KMS-11 (cell line): ENCODE measurements around the gene SERINC2.

Experiments used
- H2AFZ ChIP-seq: fragments of 200-600 bp; sonication (generic); 2 replicates; pipeline ENCODE4 v1.6.1; 2016; ENCODE audit warnings: antibody characterized with exemption, mixed run types, low read depth
- H3K27ac ChIP-seq: fragments of 200-600 bp; sonication (generic); 2 replicates; pipeline ENCODE4 v1.6.1; 2016; ENCODE audit warnings: mild to moderate bottlenecking, mixed run types
- H3K27me3 ChIP-seq: fragments of 200-600 bp; sonication (generic); 2 replicates; pipeline ENCODE4 v1.6.1; 2017; ENCODE audit warnings: mild to moderate bottlenecking, low read depth, mixed run types, moderate library complexity; ENCODE audit not compliant: insufficient read depth
- H3K36me3 ChIP-seq: fragments of 200-600 bp; sonication (generic); 2 replicates; pipeline ENCODE4 v1.6.1; 2017; ENCODE audit warnings: mild to moderate bottlenecking, mixed run types; ENCODE audit not compliant: insufficient read depth
- H3K4me1 ChIP-seq: fragments of 200-600 bp; sonication (generic); 2 replicates; pipeline ENCODE4 v1.6.1; 2016; ENCODE audit warnings: mild to moderate bottlenecking, low read depth, mixed run types; ENCODE audit not compliant: poor library complexity, severe bottlenecking
- H3K4me2 ChIP-seq: fragments of 200-600 bp; sonication (generic); 2 replicates; pipeline ENCODE4 v1.7.0; 2016; ENCODE audit warnings: mild to moderate bottlenecking, mixed run types
- H3K4me3 ChIP-seq: fragments of 200-600 bp; sonication (generic); IDR thresholded peaks from 2 replicates; pipeline ENCODE4 v1.6.1; 2017; ENCODE audit warnings: low read depth, low read length, mixed read lengths; ENCODE audit not compliant: insufficient read depth
- H3K79me2 ChIP-seq: fragments of 200-600 bp; sonication (generic); 2 replicates; pipeline ENCODE4 v1.6.1; 2016; ENCODE audit warnings: low read depth, mixed run types; ENCODE audit not compliant: insufficient read depth
- H3K9ac ChIP-seq: fragments of 200-600 bp; sonication (generic); 2 replicates; pipeline ENCODE4 v1.6.1; 2016; ENCODE audit warnings: mild to moderate bottlenecking, mixed run types
- H4K20me1 ChIP-seq: fragments of 200-600 bp; sonication (generic); 2 replicates; pipeline ENCODE4 v1.6.1; 2016; ENCODE audit warnings: mild to moderate bottlenecking, mixed run types; ENCODE audit not compliant: insufficient read depth
- CTCF ChIP-seq: fragments of 200-600 bp; sonication (generic); conservative IDR thresholded peaks from 2 replicates; pipeline ENCODE4 v1.6.1; 2017; ENCODE audit warnings: low read depth, mild to moderate bottlenecking, antibody characterized with exemption, low read length, moderate library complexity, mixed read lengths

Gene SERINC2

GRCh38 chr1:31421371-31422040 is 8.5 kb downstream of the SERINC2 start:
- Histone ChIP-seq H3K4me3 (no peak overlapping the region), H4K20me1 (no peaks in the 10 kb centered on the region), H3K27me3 (peaks cover 41% of the 10 kb centered on the region; the same call in 1 of the 2 replicates), H3K9ac (no peak overlapping the region), H2AFZ (no peak overlapping the region), H3K36me3 (no peaks in the 10 kb centered on the region), H3K4me2 (no peak overlapping the region), H3K27ac (no peak overlapping the region), H3K4me1 (peaks cover 25% of the 10 kb centered on the region), H3K79me2 (no peaks in the 10 kb centered on the region)
- TF ChIP-seq CTCF, result peak; percentile 51; the same call in 1 of the 2 replicates

DNA sequence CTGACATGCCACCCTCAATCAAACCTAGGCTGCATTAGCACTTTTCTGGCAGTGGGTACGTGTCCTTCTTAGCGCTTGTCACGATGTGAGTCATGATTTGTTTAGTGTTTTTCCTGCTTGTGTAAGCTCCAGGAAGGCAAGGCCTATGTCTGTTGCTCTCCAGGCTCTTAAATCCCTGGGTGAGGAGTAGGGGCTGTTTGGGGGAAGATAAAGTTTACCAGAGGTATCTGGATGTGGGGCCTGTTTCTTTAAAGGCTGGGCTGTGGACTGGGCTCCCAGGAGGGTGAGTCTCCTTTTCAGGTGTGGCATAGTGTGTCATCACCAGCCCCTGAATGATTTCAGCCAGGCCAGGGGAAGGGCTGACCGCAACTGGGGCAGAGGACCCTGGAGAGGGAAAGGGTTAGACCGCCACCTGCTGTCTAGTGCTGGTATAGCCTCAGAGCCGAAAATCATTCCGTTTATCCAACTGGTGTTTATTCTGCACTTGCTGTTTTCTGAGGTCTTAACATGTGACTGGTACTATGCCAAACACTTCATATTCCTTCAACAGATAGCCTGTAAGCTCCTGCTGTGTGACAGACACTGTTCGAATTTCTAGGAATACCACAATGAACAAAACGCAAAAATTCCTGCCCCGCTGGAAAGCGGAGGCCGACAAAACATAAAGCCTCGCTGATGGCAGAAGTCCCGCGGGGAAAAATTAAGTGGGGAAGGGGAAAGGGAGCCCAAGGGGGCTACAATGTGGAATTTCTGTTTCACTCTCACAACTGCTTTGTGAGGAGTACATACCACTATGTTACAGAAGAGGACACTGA is 9.7 kb downstream of the SERINC2 start:
- Histone ChIP-seq H3K27ac (no peak overlapping the region), H2AFZ (no peak overlapping the region), H4K20me1 (no peaks in the 10 kb centered on the region), H3K36me3 (no peaks in the 10 kb centered on the region), H3K4me2 (peak overlapping the region; percentile 96), H3K9ac (no peak overlapping the region), H3K4me1 (peaks cover 25% of the 10 kb centered on the region), H3K79me2 (no peaks in the 10 kb centered on the region), H3K4me3 (no peak overlapping the region), H3K27me3 (peaks cover 41% of the 10 kb centered on the region; the same call in 1 of the 2 replicates)
- peak; percentile 93 for TF ChIP-seq CTCF

DNA sequence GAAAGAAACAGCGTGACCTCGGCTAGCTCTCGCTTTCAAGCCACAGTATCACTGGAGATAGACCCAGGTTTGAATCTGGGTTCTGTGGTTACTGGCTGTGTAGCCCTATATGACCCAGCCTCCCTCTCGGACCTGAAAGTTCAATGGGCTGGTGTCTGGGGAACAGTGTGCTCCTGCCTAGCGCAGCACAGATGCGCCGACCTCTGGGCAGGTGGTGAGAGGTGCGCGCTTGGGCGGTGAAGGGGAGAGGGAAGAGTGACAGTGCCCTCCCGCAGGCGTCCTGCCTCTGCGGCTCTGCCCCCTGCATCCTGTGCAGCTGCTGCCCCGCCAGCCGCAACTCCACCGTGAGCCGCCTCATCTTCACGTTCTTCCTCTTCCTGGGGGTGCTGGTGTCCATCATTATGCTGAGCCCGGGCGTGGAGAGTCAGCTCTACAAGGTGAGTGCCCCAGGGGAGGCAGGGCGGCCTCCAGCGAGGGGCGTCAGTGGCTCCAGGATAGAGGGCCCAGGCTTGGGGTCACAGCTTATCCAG is 10.5 kb downstream of the SERINC2 start:
- H3K4me2 ChIP-seq, result peak overlapping the region; percentile 96
- no peak overlapping the region for H3K9ac ChIP-seq
- H3K4me3 ChIP-seq, result no peak overlapping the region

GRCh38 chr1:31424568-31424967 is 11.6 kb downstream of the SERINC2 start:
- Histone ChIP-seq H3K9ac (no peak overlapping the region), H3K36me3 (no peaks in the 10 kb centered on the region), H3K27ac (no peak overlapping the region), H3K79me2 (no peaks in the 10 kb centered on the region), H3K4me3 (no peak overlapping the region), H3K27me3 (peaks cover 35% of the 10 kb centered on the region; the same call in 1 of the 2 replicates), H3K4me2 (no peak overlapping the region), H3K4me1 (peaks cover 25% of the 10 kb centered on the region), H2AFZ (no peak overlapping the region), H4K20me1 (no peaks in the 10 kb centered on the region; the same call in 1 of the 2 replicates)
- no peak for TF ChIP-seq CTCF

More for the DNA sequence above, 10.5 kb downstream of the SERINC2 start:
- Histone ChIP-seq H3K36me3 (no peaks in the 10 kb centered on the region), H3K4me1 (peaks cover 25% of the 10 kb centered on the region), H3K27me3 (peaks cover 40% of the 10 kb centered on the region; the same call in 1 of the 2 replicates), H3K79me2 (no peaks in the 10 kb centered on the region), H2AFZ (no peak overlapping the region), H4K20me1 (no peaks in the 10 kb centered on the region; the same call in 1 of the 2 replicates), H3K27ac (no peak overlapping the region)
- TF ChIP-seq CTCF, result no peak
